MCF 10A (cell line): Measurements from ENCODE around the gene EMC1. TPM values are rescaled to one million over a fixed set of nuclear protein-coding genes. Genes with fewer than 3 reads are reported as not detected.
"Not testable (repeated sequence)": the region's sequence is repeated elsewhere in the genome, so short reads cannot be mapped to it uniquely, and the experiment has no call there.

Experiments
- BruUV-seq: library from RNA; stranded (reverse); fragments of 400-500 nt; replicated peaks from 2 replicates; lab custom pipeline; 2021; lab: Mats Ljungman, UMichigan
- CTCF ChIA-PET: fragments of 300-600 bp; sonication (Branson Sonifier 250); formaldehyde crosslinking; extraction: SDS; loops from one replicate; lab custom pipeline; 2021; ENCODE audit warnings: antibody characterized with exemption, inconsistent platforms; lab: Yijun Ruan, JAX
- POLR2A ChIA-PET: fragments of 300-600, 350-650 bp; sonication (Branson Sonifier 250); formaldehyde crosslinking; extraction: SDS; loops from one replicate; lab custom pipeline; 2020; ENCODE audit warnings: antibody characterized with exemption, inconsistent platforms; lab: Yijun Ruan, JAX
- DNase-seq: peaks from one replicate; pipeline ENCODE4 v3.0.0-alpha.2; 2018; ENCODE audit not compliant: unreplicated experiment
- H3K27ac Mint-ChIP-seq: one replicate; pipeline ENCODE4 v1.8.0; 2022; ENCODE audit warnings: mild to moderate bottlenecking, low read depth, mixed read lengths; ENCODE audit not compliant: unreplicated experiment
- H3K27me3 Mint-ChIP-seq: one replicate; pipeline ENCODE4 v1.8.0; 2022; ENCODE audit warnings: mixed read lengths; ENCODE audit not compliant: insufficient read depth, unreplicated experiment
- H3K36me3 Mint-ChIP-seq: one replicate; pipeline ENCODE4 v1.8.0; 2022; ENCODE audit warnings: mild to moderate bottlenecking, moderate library complexity, mixed read lengths; ENCODE audit not compliant: insufficient read depth, unreplicated experiment
- H3K4me1 Mint-ChIP-seq: one replicate; pipeline ENCODE4 v1.8.0; 2022; ENCODE audit warnings: mixed read lengths; ENCODE audit not compliant: insufficient read depth, unreplicated experiment
- H3K4me3 Mint-ChIP-seq: one replicate; pipeline ENCODE4 v1.8.0; 2022; ENCODE audit warnings: mild to moderate bottlenecking, moderate library complexity, mixed read lengths; ENCODE audit not compliant: unreplicated experiment
- H3K9me3 Mint-ChIP-seq: one replicate; pipeline ENCODE4 v1.8.0; 2022; ENCODE audit warnings: mixed read lengths; ENCODE audit not compliant: unreplicated experiment
- CTCF ChIP-seq: fragments of 200-600 bp; IDR thresholded peaks from one replicate; pipeline ENCODE4 v1.8.0; 2022; ENCODE audit warnings: antibody characterized with exemption, mild to moderate bottlenecking; ENCODE audit not compliant: unreplicated experiment
- intact Hi-C: fragments of 100-400 bp; cut with micrococcal nuclease; formaldehyde crosslinking; loops from 2 replicates; pipeline ENCODE4 v1.14.1; 2022
- total RNA-seq: library from RNA; stranded (reverse); gene quantifications from 2 replicates; pipeline ENCODE4 v1.2.3, GENCODE V29; 2022

The EMC1 gene
- total RNA-seq, 1 experiment from 2014 or later: 75.9 TPM

GRCh38 chr1:19284881-19285280 is 33.6 kb upstream of the EMC1 start:
- no peak for DNase-seq
- TF ChIP-seq CTCF: no peak
- CTCF ChIA-PET: interaction anchor here (0.7 kb wide), 1 partner anchor 133 kb away, joined by 3 read pairs; no protein-coding TSS in a partner anchor
- H3K27ac Mint-ChIP-seq: no peak overlapping the region
- intact Hi-C loops: no loop called here
- no peak overlapping the region for H3K4me3 Mint-ChIP-seq
- H3K27me3 Mint-ChIP-seq: no peaks in the 10 kb centered on the region
- BruUV-seq: no TSS peak
- POLR2A ChIA-PET: no interaction called here
- H3K4me1 Mint-ChIP-seq: no peaks in the 10 kb centered on the region
- peaks cover 6% of the 10 kb centered on the region for H3K36me3 Mint-ChIP-seq
- H3K9me3 Mint-ChIP-seq: no peaks in the 10 kb centered on the region

- no TSS peak for BruUV-seq
- Mint-ChIP-seq H3K27me3 (no peaks in the 10 kb centered on the region), H3K27ac (no peak overlapping the region), H3K9me3 (no peaks in the 10 kb centered on the region), H3K4me3 (no peak overlapping the region), H3K36me3 (peaks cover 6% of the 10 kb centered on the region), H3K4me1 (no peaks in the 10 kb centered on the region)
- ChIA-PET CTCF (interaction anchor here (0.7 kb wide), 1 partner anchor 9 kb away, joined by 3 read pairs; no protein-coding TSS in a partner anchor), POLR2A (interaction anchor here (0.6 kb wide), 1 partner anchor 10 kb away, joined by 4 read pairs; no protein-coding TSS in a partner anchor)
- no peak for DNase-seq
- intact Hi-C loops: no loop called here
- no peak for TF ChIP-seq CTCF
Observed at GRCh38 chr1:19283891-19284290, 32.6 kb upstream of the EMC1 start.

- ChIA-PET CTCF (no interaction called here), POLR2A (no interaction called here)
- peaks cover 8% of the 10 kb centered on the region for H3K36me3 Mint-ChIP-seq
- no peak for DNase-seq
- no peak overlapping the region for H3K4me3 Mint-ChIP-seq
- TF ChIP-seq CTCF: no peak
- no peak overlapping the region for H3K27ac Mint-ChIP-seq
- H3K27me3 Mint-ChIP-seq: no peaks in the 10 kb centered on the region
- peaks cover 7% of the 10 kb centered on the region for H3K9me3 Mint-ChIP-seq
- intact Hi-C loops: no loop called here
- no TSS peak for BruUV-seq
- H3K4me1 Mint-ChIP-seq: no peaks in the 10 kb centered on the region
Observed at GRCh38 chr1:19274636-19275035, 23.3 kb upstream of the EMC1 start.

GRCh38 chr1:19273844-19274531 is 22.7 kb upstream of the EMC1 start:
- DNase-seq, BruUV-seq, H3K27me3 Mint-ChIP-seq, H3K4me1 Mint-ChIP-seq, H3K36me3 Mint-ChIP-seq, H3K9me3 Mint-ChIP-seq, H3K4me3 Mint-ChIP-seq, H3K27ac Mint-ChIP-seq, intact Hi-C loops, CTCF ChIA-PET: not testable (repeated sequence)
- POLR2A ChIA-PET: interaction anchor here (0.5 kb wide), 2 partner anchors 12 to 223 kb away, joined by 3 read pairs; no protein-coding TSS in a partner anchor
